Cardiac septum (tissue), 1 donor: ENCODE data around the gene TMEM269. TPM values are rescaled to one million over a fixed set of nuclear protein-coding genes. Genes with fewer than 3 reads are reported as not detected.

Experiments
- DNase-seq: peaks from one replicate; pipeline ENCODE4 v3.0.0-alpha.2; 2020; ENCODE audit warnings: low spot score
- intact Hi-C: fragments of 100-400 bp; cut with DNase I; formaldehyde crosslinking; loops from one replicate; pipeline ENCODE4 v1.14.0; 2022
- total RNA-seq: library from RNA; stranded (reverse); fragmentation: NEBNext Ultra II Directional; extraction: Animal tissue kit (Norgen Biotek cat#: 25700); gene quantifications from one replicate; pipeline ENCODE4 v1.2.1, GENCODE V29; 2021
- donor health status: DM: no; HTN: no; CAD: no.

The TMEM269 gene
- total RNA-seq, 1 donor from 2014 or later: not detected

GRCh38 chr1:42841010-42841409 lies 56.2 kb downstream of the TMEM269 start:
- intact Hi-C loops: no loop called here
- no peak for DNase-seq

GRCh38 chr1:42841440-42842147 lies 56.8 kb downstream of the TMEM269 start:
- intact Hi-C loops: no loop called here

GRCh38 chr1:42844592-42845140 lies 59.9 kb downstream of the TMEM269 start:
- DNase-seq: no peak
- intact Hi-C loops: no loop called here

More at GRCh38 chr1:42841440-42842147, 56.8 kb downstream of the TMEM269 start:
- DNase-seq: no peak

- DNase-seq: no peak
- intact Hi-C loops: no loop called here
These were observed 60.4 kb downstream of the TMEM269 start for GRCh38 chr1:42845193-42845592.

- DNase-seq: no peak
- intact Hi-C loops: loop anchor here (2.0 kb wide), 2 partner anchors 29 to 79 kb away; partner anchors contain the start of genes C1orf50, ERMAP, P3H1 and SVBP
These were observed 61.1 kb downstream of the TMEM269 start for GRCh38 chr1:42845866-42846256.

GRCh38 chr1:42846257-42847110 lies 61.7 kb downstream of the TMEM269 start, which contains the start of gene ZNF691:
ZNF691 (plus strand) TSS chr1:42846613; CDS start chr1:42849659, 3,046 bp downstream.
- peak; percentile 95 for DNase-seq
- intact Hi-C loops: loop anchor here (2.0 kb wide), 2 partner anchors 30 to 80 kb away; partner anchors contain the start of genes C1orf50, ERMAP, P3H1 and SVBP

- intact Hi-C loops: loop anchor here (2.0 kb wide), 2 partner anchors 30 to 80 kb away; partner anchors contain the start of genes C1orf50, ERMAP, P3H1 and SVBP
- no peak for DNase-seq
These were observed 62.4 kb downstream of the TMEM269 start for GRCh38 chr1:42847111-42847595.

- intact Hi-C loops: loop anchor here (2.0 kb wide), 2 partner anchors 31 to 81 kb away; partner anchors contain the start of genes C1orf50, ERMAP, P3H1 and SVBP
- no peak for DNase-seq
These were observed 63.1 kb downstream of the TMEM269 start for GRCh38 chr1:42847721-42848460.

GRCh38 chr1:42848823-42849537 lies 64.2 kb downstream of the TMEM269 start:
- no peak for DNase-seq
- intact Hi-C loops: no loop called here

- intact Hi-C loops: no loop called here
- DNase-seq: no peak
These were observed 65.2 kb downstream of the TMEM269 start for GRCh38 chr1:42849944-42850343.

Other genes with a start within 250 kb of the TMEM269 start
- 18.3 TPM for gene PPIH, start 126.6 kb upstream of the TMEM269 start, total RNA-seq
- 717 TPM for gene YBX1, start 102.6 kb upstream of the TMEM269 start, total RNA-seq
- gene CLDN19, start 44.8 kb upstream of the TMEM269 start, total RNA-seq: not detected
- 12.2 TPM for gene P3H1, start 18.0 kb upstream of the TMEM269 start, total RNA-seq
- 11.0 TPM for gene C1orf50, start 17.7 kb upstream of the TMEM269 start, total RNA-seq
- 8.5 TPM for gene ERMAP, start 32.1 kb downstream of the TMEM269 start, total RNA-seq
- 17.7 TPM for gene SVBP, start 32.4 kb downstream of the TMEM269 start, total RNA-seq
- 6.5 TPM for gene ZNF691, start 61.6 kb downstream of the TMEM269 start, total RNA-seq
- 31.9 TPM for gene SLC2A1, start 173.9 kb downstream of the TMEM269 start, total RNA-seq